Measurements from ENCODE around the gene CLEC3B.

Gene CLEC3B

DNA sequence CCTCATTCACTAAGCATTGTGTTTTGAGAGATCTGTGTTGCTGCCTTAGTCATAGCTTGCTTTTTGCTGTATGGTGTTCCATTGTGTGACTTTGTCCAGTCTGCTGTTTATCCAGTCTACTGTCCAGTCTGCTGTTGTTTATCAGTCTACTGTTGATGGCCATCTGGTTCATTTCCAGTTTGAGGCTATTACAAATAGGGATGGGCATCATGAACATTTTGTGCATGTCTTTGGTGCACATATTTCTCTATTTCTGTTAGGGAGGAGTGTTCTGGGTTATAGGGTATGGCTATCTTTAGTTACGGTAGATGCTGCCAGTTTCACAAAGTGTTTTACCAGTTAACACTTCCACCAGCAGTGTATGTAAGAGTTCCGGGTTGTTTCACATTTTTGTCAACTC, 22.2 kb upstream of the CLEC3B start:
- DNase-seq: no peak

DNA sequence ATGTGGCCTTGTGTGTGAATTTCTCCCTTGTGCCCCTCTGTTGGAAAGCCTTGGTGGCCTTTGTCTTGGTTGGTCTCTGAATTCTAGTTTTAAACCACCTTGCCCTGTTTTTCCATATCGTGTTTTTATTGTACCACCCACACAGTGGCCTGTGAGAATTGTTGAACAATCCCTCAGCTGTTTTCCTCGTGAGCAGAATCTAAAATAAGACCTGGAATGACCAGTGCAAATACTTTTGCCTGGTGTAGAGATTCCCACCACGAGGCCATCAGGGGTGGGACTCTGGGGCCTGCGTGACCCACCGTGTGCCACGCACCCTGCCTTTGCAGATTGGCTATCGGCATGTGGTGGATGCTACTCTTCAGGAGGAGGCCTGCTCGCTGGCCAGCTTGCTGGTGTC, 19.0 kb upstream of the CLEC3B start:
- DNase-seq: no peak

DNA sequence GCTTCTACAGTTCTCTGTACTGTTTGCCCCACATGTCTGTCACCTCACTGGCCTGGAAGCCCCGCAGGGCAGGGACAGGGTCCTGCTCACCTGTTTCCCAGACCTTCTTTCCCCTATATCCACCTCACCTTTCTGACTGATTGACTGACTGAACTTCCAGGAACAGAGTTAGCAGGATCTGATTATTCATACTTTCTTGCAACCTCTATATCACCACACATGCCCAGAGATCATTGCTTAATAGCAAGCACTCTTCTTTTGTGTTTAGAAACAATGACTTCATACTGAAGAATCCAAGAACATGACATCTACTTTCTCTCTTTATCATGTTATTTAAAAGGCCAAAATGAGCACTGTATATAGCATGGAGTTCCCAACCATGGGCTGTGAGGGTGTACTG, 18.0 kb upstream of the CLEC3B start:
- peak; percentile 45 for DNase-seq

DNA sequence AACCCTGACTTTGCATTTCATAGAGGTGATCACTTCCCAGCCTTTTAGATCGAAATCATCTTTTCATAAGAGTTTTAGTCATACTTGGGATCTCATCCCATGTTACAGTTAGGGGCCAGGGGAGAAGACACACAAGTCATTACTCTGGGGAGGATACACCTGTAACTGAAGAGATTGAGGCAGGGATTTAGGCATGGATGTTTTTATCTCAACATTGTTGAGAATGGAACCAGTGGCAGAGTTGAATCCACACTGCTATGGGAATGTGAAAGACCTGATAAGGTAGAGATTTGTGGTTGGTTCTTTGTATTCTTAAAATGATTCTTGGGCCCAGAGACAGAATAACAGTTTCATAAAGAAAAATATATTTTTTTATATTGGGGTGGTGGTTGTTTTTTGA, 16.2 kb upstream of the CLEC3B start:
- DNase-seq: no peak

DNA sequence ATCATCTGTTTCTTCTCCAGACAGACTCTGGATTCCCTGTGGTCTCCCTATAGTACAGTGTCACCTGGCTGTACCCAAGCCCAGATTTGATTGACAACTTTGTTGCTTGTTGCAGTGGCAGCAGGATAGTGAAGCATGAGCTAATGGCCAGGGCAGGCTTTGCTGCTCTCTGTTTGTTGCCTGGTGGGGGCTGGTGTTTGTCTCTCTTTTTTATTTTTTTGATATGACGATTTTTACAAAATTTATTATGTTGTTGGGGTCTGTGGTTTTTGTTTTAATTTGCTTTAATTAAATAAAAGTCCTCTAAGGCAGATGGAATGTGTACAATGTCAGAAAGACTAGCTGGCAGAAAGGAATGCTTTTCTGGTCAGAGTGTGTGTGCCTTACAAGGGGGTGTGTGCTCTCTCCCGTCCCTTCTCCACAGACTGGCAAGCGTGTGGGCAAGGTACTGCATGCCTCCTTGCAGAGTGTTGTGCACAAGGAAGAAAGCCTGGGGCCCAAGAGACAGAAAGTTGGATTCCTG, 15.2 kb upstream of the CLEC3B start:
- DNase-seq: peak; percentile 94

DNA sequence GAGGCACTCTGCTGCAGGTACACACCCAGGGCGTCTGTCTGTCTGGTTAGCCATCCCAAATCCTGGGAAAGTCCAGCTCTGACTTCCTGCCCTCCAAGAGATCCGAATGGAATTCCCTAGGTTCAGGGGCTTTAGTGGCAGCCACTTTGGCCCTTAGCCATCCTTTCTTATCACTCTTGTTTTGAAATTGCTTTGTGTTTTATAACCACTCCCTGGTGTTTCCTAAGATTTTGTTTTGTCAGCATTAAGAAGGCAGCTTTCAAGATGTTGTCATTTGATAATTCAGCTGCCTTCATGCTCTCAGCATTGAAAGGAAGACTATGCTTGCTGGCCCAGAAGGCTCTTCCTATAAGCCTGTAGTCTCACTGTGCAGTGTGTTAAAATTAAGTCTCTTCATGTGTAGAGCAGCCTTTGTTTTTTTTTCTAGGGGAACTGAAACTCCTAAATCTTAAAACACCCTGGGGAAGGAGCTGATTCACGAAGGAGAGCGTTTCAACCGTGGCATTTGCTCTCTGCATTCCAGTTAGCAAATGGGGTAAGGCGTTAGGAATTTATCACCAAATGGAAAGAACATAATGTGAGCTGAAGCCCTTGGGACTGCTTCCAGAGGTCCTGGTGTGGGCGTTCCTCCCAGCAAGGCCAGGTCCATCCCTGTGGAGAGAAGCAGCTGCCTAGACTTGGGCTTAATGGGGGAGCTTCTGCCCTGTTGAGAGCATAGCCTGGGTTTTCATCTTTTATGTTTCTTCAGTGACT, 14.2 kb upstream of the CLEC3B start:
- DNase-seq: peak; percentile 98

DNA sequence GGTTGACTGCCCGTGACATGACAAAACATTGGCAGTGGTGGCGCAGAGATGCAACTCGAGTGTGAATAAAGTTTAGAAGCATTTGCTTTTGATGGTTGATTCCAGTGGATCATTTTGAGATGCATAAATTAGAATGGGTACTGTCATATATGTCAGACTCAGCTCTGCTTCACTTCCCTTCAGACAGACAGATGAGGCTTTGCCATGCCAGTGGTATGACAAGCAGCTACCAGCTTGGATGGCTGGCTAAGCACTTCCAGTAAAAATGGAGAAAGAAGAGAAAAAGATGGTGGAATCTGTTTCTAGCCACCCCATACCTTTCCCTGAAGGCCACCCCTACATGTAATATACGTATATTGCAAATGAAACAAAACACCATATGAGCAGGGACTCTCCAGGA, 13.5 kb upstream of the CLEC3B start:
- DNase-seq: no peak

DNA sequence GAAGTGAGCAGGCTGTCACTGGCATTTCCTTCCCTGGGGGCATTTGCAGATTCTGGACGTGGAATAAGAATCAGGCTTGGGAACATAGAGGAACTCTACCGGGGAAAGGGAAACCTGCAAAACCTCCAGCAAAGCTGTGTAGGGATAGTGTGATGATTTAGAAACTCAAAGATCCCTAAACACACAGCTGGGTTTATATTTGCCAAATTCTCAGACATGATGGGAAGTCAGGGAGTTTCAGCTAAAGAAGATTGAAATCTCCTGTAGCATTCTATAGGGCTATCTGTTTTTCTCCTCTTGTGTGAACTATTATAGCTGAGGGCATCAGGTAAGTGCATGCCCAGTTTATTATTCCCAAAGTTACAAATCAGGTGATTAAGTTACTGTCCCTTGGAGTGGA, 9.2 kb upstream of the CLEC3B start:
- no peak for DNase-seq

DNA sequence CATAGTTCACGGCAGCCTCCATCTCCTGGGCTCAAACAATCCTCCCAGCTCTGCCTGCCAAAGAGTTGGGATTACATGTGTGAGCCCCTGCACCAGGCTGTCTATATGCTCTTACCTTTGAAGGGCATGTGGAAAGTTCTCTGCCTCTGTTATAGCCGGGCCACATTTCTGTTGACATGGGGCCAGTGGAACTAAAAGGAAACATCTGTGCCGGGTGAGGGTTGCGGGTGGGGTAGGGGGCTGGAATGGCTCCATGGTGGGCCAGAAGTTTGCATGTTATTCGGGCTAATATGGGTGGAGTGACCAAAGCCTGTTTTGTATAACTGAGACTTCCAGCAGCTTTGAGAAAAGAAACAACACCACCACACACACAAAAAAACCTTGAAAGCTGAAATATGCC, 8.3 kb upstream of the CLEC3B start:
- no peak for DNase-seq

DNA sequence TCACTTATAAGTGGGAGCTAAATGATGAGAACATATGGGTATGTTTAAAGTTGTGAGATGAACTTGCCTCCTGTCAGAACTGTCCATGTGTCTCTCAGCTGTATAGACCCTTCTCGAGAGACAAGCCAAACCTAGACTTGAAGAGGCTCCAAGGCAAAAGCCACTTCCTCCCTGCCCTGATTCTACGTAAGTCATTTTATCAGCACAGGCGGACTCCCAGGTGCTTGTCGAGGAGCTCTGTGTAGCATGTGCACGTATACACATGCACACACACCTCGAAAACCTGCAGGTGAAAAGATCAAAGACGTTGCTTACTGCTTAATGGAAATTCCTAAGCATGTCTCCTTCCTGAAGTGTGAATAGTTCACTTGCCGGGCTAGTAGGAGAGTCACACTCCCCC, 5.6 kb upstream of the CLEC3B start:
- no peak for DNase-seq

DNA sequence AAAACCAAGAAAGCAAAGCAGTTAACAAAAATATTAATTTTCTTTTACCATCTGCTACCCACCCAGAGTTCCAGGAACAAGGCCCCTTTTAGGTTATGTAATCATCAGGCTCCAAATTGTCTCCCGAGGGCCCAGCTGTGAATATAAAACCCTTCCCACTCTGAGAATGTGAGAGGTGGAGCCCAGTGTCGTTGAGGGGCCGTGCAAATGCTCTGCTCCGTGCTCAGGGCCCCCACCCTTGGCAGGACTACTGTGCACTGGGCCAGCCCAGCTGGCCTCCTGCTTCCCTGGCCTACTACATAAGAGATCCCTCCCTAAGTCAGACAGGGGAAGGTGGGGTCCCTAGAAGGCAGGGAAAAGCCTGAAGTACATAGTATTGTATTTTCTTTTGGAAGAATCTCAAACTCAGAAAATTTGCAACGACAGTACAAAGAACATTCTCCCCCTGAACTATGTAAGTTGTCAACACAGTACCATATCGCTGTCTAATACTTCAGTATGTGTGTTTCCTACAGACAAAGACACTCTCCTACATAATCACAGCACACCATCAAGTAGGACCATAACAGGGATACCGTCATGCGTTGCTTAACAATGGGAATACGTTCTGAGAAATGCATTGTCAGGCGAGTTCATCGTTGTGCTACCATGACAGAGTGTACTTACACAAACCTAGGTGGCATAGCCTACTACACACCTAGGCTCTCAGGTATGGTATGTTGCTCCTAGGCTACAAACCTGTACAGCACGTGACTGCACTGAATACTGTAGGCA, 4.4 kb upstream of the CLEC3B start:
- DNase-seq: no peak

DNA sequence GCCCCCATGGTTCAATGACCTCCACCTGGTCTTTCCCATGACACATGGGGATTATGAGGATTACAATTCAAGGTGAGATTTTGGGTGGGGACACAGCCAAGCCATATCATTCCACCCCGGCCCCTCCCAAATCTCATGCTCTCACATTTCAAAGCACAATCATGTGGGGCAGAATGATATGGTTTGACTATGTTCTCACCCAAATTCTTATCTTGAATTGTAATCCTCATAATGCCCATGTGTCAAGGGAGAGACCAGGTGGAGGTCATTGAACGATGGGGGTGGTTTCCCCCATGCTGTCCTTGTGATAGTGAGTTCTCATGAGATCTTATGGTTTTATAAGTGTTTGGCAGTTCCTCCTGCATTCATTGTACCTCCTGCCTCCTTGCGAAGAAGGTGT, 2.4 kb upstream of the CLEC3B start:
- no peak for DNase-seq

DNA sequence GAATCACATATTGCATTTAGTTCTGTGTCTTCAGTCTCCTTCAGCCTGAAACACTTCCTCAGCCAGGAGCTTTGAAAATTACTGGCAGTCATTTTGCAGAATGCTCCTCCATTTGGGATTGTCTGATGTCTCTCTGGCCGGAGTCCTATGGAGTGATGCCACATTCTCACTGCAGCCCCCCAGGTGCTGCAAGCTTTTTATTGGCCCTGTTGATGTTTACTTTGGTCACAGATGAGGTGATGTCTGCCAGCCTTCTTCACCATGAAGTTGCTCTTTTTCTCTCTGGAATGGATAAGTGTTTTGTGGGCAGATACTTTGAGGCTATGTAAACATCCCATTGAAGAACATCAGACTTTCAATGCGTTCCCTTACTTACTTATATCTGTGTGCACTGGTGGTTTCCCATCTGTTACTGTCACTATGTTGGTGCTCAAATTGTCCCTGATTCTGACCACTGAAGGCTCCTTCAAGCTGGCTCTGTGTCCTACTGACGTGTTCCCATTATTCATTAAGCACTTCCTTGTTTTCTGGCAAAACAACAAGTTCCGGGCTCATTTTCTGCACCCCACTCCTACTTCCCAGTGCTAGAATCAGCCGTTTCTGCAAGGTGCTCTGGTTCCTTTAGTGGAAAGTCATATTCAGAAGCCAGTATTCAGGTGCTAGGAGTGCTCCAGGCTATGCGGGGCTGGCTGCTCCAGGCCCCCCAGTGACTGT, 1.4 kb upstream of the CLEC3B start:
- no peak for DNase-seq

DNA sequence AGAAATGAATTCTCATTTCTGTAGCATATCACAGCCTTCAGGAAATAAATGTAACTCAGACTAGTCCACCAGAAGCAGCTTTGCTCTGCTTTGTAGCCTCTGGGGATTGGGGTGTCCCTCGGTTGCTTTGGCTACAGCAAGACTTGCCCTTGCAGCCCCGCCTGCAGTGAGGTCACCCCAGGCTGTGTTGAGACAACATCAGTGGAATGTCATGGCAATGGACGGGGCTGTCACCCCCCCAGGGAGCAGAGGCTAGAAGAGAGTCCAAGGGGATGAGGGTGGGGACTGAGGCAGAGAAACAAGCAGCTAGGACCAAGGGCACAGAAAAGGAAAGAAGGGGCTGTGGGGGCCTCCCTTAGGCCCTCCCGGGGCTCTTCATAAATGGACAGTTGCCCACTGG, 854 bp downstream of the CLEC3B start:
- DNase-seq: peak; percentile 92

DNA sequence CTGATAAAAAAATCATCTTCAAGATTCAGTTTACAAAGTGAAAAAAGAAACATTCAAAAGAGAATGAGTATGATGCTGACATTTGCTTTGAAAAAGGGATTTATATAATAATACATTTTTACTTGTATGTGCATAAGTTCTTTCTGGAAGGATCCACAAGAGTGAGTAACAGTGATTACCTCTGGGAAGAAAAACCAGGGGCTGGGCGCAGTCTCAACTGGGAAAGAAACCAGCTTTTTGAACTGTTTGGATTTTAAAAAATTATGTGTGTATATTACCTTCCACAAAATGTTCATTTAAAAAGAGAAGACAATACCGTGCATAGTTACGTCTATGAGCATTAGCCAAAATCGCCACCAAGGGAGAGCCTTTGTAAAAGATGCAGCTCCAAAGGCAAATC, 1.3 kb downstream of the CLEC3B start:
- DNase-seq: no peak

DNA sequence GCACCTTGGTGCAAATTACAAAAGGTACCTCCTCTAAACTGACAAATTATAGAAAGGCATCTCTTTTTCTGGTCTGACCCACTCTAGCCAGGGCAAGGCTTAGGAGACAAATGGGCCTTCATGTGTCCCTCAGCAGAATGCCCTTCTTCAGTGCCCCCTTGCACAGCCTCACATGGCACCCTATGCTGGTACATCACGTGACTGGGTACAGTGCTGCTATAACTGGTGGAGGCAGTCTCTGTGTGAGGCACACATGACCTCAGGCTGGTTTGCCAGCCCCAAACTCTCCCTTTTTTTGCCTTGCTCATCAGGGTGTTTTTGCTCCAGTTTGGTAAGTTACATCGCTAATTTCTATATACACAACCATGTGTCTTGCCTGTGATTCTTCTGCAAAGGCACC, 3.1 kb downstream of the CLEC3B start:
- no peak for DNase-seq

DNA sequence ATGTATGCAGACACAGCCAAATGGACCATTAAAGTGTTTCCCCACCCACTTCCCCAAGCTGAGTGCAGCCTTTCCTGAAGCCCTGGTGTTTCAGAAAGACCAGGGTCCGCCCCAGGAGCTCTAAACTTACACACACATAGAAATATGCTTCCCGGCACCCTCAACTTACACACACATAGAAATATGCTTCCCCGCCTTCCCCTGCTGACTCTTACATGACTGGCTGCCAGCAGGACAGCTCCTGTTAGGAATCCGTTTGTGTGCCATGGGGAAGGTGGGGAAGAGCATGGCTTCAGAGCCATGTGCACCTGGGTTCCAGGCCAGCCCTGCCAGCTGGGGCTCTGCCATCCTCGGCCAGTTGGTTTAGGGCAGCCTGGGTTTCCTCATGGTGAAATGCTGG, 3.6 kb downstream of the CLEC3B start:
- peak; percentile 88 for DNase-seq

DNA sequence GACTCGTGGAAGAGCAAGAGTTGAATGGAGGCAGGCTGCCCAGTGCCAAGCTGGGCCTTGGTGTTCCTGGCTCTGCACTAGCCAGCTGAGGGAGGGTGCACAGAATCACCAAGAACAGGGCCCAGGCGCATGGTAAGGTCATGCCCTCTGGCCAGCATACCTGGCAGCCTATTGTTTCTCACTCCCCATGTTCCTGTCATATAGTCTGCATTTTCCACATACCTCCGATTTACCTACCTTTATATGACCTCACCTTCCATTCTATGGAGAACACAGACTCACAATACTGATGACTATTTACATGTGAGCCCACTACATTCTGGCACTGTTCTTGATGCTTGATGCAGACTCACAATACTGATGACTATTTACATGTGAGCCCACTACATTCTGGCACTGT, 5.4 kb downstream of the CLEC3B start:
- DNase-seq: no peak

DNA sequence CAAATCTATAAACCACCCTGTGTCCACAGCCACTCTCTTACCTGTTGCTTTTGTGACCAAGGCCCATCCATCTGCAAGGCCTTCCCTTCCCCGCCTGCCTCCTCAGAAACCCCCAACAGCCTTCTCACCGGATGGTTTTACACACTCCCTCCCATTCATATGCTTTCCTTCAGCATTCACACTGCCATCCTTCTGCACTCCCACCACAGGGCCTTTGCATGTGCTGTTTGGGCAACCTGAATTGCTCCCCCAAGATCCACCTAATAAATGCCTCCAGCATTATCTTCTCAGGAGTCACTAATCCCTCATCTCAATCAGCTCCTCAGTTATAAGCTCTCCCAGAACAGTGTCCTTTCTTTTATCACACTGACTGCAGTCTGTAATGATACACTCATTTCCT, 6.0 kb downstream of the CLEC3B start:
- no peak for DNase-seq

DNA sequence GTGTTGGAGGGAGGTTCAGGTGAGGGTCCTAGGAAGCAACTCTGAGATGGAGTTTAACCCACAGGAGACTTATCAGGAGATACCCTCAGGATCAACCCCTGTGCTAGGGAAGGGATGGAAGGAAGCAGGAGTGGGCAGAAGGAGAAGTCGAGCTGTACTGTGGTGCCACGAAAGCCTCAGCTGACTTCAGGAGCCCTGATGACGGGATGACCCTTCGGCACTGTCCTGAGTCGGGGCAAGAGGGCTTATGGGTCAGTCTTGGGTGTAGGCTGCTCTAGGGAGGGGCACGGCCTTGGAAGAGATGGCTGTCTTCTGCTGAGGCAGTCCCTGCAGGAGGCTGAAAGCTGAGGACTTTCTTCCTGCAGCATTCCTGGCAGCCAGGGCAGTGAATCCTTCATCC, 7.7 kb downstream of the CLEC3B start:
- DNase-seq: no peak

DNA sequence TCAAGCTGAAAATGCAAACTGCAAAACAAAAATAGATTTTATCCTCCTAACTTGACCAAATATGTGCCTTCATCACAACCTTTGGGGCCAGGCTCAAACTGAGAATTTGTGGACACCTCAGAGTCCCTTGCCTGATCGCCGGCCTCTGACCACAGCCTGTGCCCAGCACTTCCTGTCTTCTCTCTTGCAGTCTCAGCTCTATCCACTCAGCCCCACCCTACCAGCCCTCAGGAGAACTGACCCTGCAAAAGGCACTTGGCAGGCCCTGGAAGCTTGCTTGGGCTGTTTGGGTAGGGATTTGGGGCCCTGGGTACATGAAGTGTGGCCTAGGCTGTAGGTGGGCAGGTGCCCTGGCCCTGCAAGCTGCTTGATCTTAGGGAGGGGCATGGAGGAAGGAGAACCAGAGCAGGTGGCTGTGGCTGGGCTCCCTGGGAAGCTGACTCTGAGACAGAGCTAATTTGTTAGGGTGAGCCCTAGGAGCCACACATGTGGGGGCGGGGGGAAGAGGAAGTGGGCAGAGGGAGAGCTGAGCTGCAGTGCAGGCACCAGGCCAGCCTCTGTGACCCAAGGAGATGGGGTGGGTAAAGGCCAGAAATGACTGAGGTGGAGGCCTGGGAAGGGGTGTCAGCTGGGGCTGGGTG, 8.6 kb downstream of the CLEC3B start:
- DNase-seq: no peak

DNA sequence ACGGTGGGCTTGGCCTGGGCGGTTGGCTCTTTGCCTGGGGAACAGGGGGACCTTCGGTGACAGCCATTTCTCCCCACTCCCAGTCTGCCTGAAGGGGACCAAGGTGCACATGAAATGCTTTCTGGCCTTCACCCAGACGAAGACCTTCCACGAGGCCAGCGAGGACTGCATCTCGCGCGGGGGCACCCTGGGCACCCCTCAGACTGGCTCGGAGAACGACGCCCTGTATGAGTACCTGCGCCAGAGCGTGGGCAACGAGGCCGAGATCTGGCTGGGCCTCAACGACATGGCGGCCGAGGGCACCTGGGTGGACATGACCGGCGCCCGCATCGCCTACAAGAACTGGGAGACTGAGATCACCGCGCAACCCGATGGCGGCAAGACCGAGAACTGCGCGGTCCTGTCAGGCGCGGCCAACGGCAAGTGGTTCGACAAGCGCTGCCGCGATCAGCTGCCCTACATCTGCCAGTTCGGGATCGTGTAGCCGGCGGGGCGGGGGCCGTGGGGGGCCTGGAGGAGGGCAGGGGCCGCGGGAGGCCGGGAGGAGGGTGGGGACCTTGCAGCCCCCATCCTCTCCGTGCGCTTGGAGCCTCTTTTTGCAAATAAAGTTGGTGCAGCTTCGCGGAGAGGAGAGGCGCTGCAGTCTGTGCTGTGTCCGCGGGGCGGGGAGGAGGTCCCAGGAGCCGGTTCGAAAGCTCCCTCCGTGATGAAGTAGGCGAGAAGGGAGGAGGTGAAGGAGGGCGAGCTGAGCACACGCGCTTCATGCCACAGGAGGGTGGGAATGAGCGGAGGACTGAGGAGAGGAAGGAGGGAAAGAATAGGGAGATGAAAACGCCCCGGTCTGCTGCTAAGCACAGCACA, 9.6 kb downstream of the CLEC3B start:
- DNase-seq: peak; percentile 58
